MG63 (cell line): ENCODE results near the gene PPP1R12C. TPM values are rescaled to one million over a fixed set of nuclear protein-coding genes. Genes with fewer than 3 reads are reported as not detected.

Source experiments
- DNase-seq: peaks from one replicate; pipeline ENCODE4 v3.0.0-alpha.2; 2020
- H3K27me3 ChIP-seq: fragments of 250-450 bp; sonication (Bioruptor Pico); 2 replicates; pipeline ENCODE4 v1.5.1; 2020; ENCODE audit warnings: mild to moderate bottlenecking, moderate library complexity
- H3K36me3 ChIP-seq: fragments of 250-450 bp; sonication (Bioruptor Pico); 2 replicates; pipeline ENCODE4 v1.5.1; 2020; ENCODE audit warnings: mild to moderate bottlenecking, moderate library complexity
- H3K4me3 ChIP-seq: fragments of 250-450 bp; sonication (Bioruptor Pico); 2 replicates; pipeline ENCODE4 v1.5.1; 2020; ENCODE audit warnings: mild to moderate bottlenecking, moderate library complexity
- H3K9me3 ChIP-seq: fragments of 250-450 bp; sonication (Bioruptor Pico); 2 replicates; pipeline ENCODE4 v1.5.1; 2020; ENCODE audit warnings: mild to moderate bottlenecking, moderate library complexity
- total RNA-seq: library from RNA; depleted of rRNA; stranded (reverse); fragments of >200 nt; shearing (Covaris generic); gene quantifications from 2 replicates; pipeline ENCODE4 v1.2.3, GENCODE V29; 2014; ENCODE audit warnings: low replicate concordance; rRNA removed

Gene PPP1R12C
- total RNA-seq, 1 experiment from 2014 or later = 81.1 TPM

GRCh38 chr19:55050749-55051532 is 66.5 kb downstream of the PPP1R12C start:
- H3K9me3 ChIP-seq = no peaks in the 10 kb centered on the region
- H3K4me3 ChIP-seq = no peak overlapping the region
- no peak for DNase-seq
- H3K27me3 ChIP-seq = no peaks in the 10 kb centered on the region
- H3K36me3 ChIP-seq = peaks cover 57% of the 10 kb centered on the region

GRCh38 chr19:55048446-55048845 is 69.0 kb downstream of the PPP1R12C start:
- no peaks in the 10 kb centered on the region for H3K27me3 ChIP-seq
- no peak for DNase-seq

GRCh38 chr19:55047951-55048350 is 69.5 kb downstream of the PPP1R12C start:
- no peaks in the 10 kb centered on the region for H3K27me3 ChIP-seq
- no peak for DNase-seq
- no peaks in the 10 kb centered on the region for H3K9me3 ChIP-seq
- H3K4me3 ChIP-seq = no peak overlapping the region
- H3K36me3 ChIP-seq = peaks cover 54% of the 10 kb centered on the region

More at GRCh38 chr19:55048446-55048845, 69.0 kb downstream of the PPP1R12C start:
- Histone ChIP-seq H3K9me3 (no peaks in the 10 kb centered on the region), H3K36me3 (peaks cover 52% of the 10 kb centered on the region), H3K4me3 (no peak overlapping the region)

GRCh38 chr19:55046975-55047622 is 70.3 kb downstream of the PPP1R12C start:
- peaks cover 54% of the 10 kb centered on the region for H3K36me3 ChIP-seq
- no peaks in the 10 kb centered on the region for H3K9me3 ChIP-seq
- H3K4me3 ChIP-seq = no peak overlapping the region
- H3K27me3 ChIP-seq = no peaks in the 10 kb centered on the region
- no peak for DNase-seq

DNA sequence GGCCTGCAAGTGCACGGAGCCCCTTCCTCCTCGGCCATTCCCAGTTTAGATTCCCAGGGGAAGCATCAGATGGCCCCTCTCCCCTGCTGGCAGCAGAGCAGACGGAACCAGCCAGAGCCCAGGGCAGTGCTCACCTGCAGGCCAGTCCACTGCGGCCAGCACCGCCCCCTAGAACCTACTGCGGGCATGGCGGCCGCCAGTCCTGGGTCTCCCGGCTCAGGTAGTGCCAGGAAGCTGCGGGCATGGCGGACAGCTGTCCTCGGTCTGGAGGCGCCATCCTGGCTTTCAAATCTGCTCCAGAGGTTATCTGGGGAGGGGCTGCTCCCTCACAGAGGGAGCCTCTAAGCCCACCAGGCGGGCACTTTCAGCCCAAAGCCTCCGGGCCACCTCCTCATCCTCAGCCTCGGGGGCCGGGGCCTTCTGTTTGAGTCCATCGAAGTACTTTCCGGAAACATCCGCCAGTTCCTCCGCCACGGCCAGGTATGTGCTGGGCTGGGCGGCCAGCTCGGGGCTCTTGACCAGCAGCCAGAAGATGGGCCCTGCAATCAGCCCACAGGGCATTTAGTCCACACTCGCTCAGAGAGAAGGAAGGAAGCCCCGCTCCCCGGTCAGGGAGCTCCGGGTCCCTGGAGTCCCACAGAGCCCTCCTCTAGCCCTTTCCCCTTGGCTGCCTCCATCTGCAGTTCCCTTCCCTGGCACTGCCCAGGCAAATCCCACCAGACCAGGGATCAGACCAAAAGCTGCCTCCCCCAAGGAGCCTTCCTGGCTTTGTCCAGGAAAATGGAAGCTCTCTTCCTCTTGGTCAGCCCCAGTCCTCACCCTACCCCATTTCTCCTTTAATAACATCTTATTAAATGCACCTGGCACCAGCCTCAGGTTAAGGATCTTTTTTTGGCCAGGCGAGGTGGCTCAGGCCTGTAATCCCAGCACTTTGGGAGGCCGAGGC is 72.4 kb downstream of the PPP1R12C start:
- peaks cover 42% of the 10 kb centered on the region for H3K36me3 ChIP-seq
- H3K9me3 ChIP-seq = no peaks in the 10 kb centered on the region
- no peak for DNase-seq
- H3K4me3 ChIP-seq = no peak overlapping the region
- no peaks in the 10 kb centered on the region for H3K27me3 ChIP-seq

GRCh38 chr19:55044286-55044685 is 73.2 kb downstream of the PPP1R12C start:
- Histone ChIP-seq H3K9me3 (no peaks in the 10 kb centered on the region), H3K4me3 (no peak overlapping the region), H3K27me3 (no peaks in the 10 kb centered on the region), H3K36me3 (peaks cover 42% of the 10 kb centered on the region)
- DNase-seq = no peak

DNA sequence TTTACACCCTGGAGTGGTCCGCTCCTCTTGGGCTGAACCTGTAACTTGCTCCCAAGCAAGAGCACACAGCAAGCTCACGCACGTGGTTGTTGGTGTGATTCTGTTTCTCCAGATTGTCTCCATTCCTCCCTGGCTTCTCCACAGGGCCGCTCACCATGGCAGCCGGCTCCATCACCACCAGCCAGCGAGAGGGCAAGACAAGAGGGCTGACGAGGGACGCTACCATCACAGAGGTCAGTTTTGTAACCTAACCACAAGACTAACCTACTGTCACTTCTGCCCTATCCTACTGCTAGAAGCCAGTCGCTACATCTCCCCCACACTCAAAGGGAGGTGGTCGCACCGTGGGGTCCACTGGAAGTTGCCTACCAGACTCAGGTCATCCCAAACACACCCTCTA is 74.7 kb downstream of the PPP1R12C start:
- Histone ChIP-seq H3K27me3 (no peaks in the 10 kb centered on the region), H3K4me3 (no peak overlapping the region), H3K9me3 (no peaks in the 10 kb centered on the region), H3K36me3 (peaks cover 40% of the 10 kb centered on the region)
- DNase-seq = no peak

DNA sequence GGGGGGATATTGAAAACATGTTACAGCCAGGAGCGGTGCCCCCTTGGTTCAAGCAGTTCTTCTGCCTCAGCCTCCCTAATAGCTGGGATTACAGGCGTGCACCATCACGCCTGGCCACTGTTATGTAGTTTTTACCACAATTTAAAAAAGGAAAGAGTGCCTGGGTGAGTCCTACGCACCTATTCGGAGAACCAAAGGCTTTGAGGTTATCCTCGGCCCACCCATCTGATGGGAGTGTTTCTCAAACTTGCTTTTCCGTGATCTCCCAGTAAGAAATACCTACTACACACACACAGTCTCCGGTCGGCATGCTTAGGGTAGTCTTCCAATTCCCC is 75.1 kb downstream of the PPP1R12C start:
- Histone ChIP-seq H3K36me3 (peaks cover 37% of the 10 kb centered on the region), H3K9me3 (no peaks in the 10 kb centered on the region), H3K4me3 (no peak overlapping the region), H3K27me3 (no peaks in the 10 kb centered on the region)
- DNase-seq = no peak

- Histone ChIP-seq H3K27me3 (no peaks in the 10 kb centered on the region), H3K4me3 (no peak overlapping the region), H3K9me3 (no peaks in the 10 kb centered on the region), H3K36me3 (peaks cover 32% of the 10 kb centered on the region)
- DNase-seq = no peak
Observed at GRCh38 chr19:55041627-55042343, 75.7 kb downstream of the PPP1R12C start.

GRCh38 chr19:55041244-55041626 is 76.2 kb downstream of the PPP1R12C start:
- Histone ChIP-seq H3K36me3 (peaks cover 26% of the 10 kb centered on the region), H3K4me3 (no peak overlapping the region), H3K9me3 (no peaks in the 10 kb centered on the region), H3K27me3 (no peaks in the 10 kb centered on the region)
- no peak for DNase-seq

Other genes starting within 250 kb of the PPP1R12C start
- gene FCAR, start 243.4 kb downstream of the PPP1R12C start, total RNA-seq = 0.95 TPM in 1 of 2 replicates, not detected in the other
- not detected in 2 replicates for gene NCR1, start 211.5 kb downstream of the PPP1R12C start, total RNA-seq
- gene NLRP7, start 170.1 kb downstream of the PPP1R12C start, total RNA-seq = not detected in 2 replicates
- gene NLRP2, start 151.3 kb downstream of the PPP1R12C start, total RNA-seq = not detected in 2 replicates
- gene GP6, start 79.4 kb downstream of the PPP1R12C start, total RNA-seq = not detected in 2 replicates
- gene RDH13, start 54.5 kb downstream of the PPP1R12C start, total RNA-seq = 17.9 and 23.8 TPM in 2 replicates
- gene EPS8L1, start 41.8 kb downstream of the PPP1R12C start, total RNA-seq = 1.1 TPM in 1 of 2 replicates, not detected in the other
- gene TNNT1, start 31.6 kb upstream of the PPP1R12C start, total RNA-seq = 1.7 TPM in 1 of 2 replicates, not detected in the other
- not detected in 2 replicates for gene TNNI3, start 40.1 kb upstream of the PPP1R12C start, total RNA-seq
- gene DNAAF3, start 49.0 kb upstream of the PPP1R12C start, total RNA-seq = 2.7 TPM in 1 of 2 replicates, not detected in the other
- gene SYT5, start 62.7 kb upstream of the PPP1R12C start, total RNA-seq = not detected in 2 replicates
- 3.9 and 11.8 TPM in 2 replicates for gene PTPRH, start 91.9 kb upstream of the PPP1R12C start, total RNA-seq
- gene TMEM86B, start 111.1 kb upstream of the PPP1R12C start, total RNA-seq = 0.16 TPM in 1 of 2 replicates, not detected in the other
- 59.5 and 102 TPM in 2 replicates for gene PPP6R1, start 141.4 kb upstream of the PPP1R12C start, total RNA-seq
- gene HSPBP1, start 162.5 kb upstream of the PPP1R12C start, total RNA-seq = 64.6 and 122 TPM in 2 replicates
- gene BRSK1, start 166.4 kb upstream of the PPP1R12C start, total RNA-seq = 0.89 TPM in 1 of 2 replicates, not detected in the other
- not detected in 2 replicates for gene TMEM150B, start 207.7 kb upstream of the PPP1R12C start, total RNA-seq
- 2.8 and 11.1 TPM in 2 replicates for gene KMT5C, start 222.2 kb upstream of the PPP1R12C start, total RNA-seq
- gene COX6B2, start 237.1 kb upstream of the PPP1R12C start, total RNA-seq = not detected in 2 replicates
- not detected in 2 replicates for gene GARIN5B, start 245.6 kb upstream of the PPP1R12C start, total RNA-seq